Left ventricle myocardium superior (tissue), 1 donor: Measurements from ENCODE around the gene ZNF385B. TPM values are rescaled to one million over a fixed set of nuclear protein-coding genes. Genes with fewer than 3 reads are reported as not detected.

Source experiments
- ATAC-seq: fragments of 200-7000 bp; cut with Tn5 transposase; one replicate; pipeline ENCODE4 v1.9.1; 2020; ENCODE audit warnings: mild to moderate bottlenecking, moderate library complexity
- DNase-seq: peaks from one replicate; pipeline ENCODE4 v3.0.0-alpha.2; 2020
- intact Hi-C: fragments of 100-400 bp; cut with micrococcal nuclease; formaldehyde crosslinking; loops from one replicate; pipeline ENCODE4 v1.11.0; 2022
- total RNA-seq: library from RNA; stranded (reverse); fragmentation: NEBNext Ultra II Directional; extraction: Animal tissue kit (Norgen Biotek cat#: 25700); gene quantifications from one replicate; pipeline ENCODE4 v1.2.1, GENCODE V29; 2021
- donor health status: DM: no; HTN: yes; CAD: no; lungs with severe emphysema.

ZNF385B gene
- total RNA-seq, 1 donor from 2014 or later = 4.1 TPM

DNA sequence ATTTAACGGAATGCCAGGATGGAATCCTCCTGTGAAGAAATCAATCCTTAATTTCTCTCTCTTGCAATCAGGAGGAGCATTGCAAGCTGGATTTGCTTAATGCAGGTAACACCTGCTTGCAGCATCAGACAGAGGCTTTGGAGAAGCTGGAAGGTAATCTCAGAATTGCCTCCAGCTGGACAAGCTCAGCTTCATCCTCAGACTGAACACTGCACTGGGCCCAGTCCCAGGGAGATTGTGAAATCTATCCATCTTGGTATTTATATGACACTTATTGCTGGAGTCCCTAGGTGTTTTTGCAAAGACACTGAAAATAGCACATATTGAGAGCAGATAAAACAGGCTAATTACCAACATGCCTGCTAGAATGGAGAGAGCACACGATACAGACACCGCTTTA lies 417.4 kb downstream of the ZNF385B start:
- intact Hi-C loops = no loop called here
- ATAC-seq (peak; percentile 82), DNase-seq (no peak)

GRCh38 chr2:179443180-179443579 lies 418.2 kb downstream of the ZNF385B start:
- DNase-seq = peak; percentile 67
- ATAC-seq = peak; percentile 92
- intact Hi-C loops = no loop called here

DNA sequence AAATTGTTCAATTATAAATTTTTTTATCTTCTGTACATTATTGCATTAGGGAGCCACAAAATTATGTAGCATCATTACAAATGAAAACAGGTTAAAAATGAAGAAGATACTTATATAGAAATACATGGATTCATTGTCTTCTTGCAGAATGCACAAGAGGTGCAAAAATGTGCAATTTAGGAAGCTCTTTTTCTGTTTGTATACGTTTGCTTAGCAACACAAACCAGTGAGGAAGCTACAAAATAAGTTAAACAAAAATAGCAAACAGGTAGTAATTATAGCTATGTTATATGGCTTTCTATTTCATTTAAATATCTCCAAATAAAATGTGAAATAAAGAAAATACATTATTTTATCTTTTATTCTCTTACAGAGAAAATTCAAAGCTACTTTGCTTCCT lies 419.2 kb downstream of the ZNF385B start:
- DNase-seq (no peak), ATAC-seq (no peak)
- intact Hi-C loops = no loop called here

DNA sequence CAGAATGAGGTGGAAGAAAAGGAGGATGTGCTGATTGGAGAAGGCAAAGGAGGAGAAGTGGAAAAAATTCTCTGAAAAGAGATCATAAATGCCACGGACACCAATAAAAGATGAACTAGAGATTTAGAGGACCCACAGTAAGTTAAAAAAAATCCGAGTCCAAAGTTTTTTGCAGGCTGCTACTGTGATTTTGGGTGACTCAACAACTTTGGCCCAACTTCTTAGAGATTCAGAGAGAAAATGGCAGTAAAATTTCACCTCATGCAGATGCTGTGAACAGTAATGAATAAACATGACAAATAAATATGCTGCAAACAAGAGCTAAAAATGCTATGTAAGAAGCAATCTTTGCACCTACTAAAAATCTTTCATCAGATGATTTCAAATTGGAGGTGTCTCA lies 419.9 kb downstream of the ZNF385B start:
- no peak for ATAC-seq
- intact Hi-C loops = no loop called here

GRCh38 chr2:179440642-179441251 lies 420.7 kb downstream of the ZNF385B start:
- ATAC-seq (no peak), DNase-seq (no peak)
- intact Hi-C loops = no loop called here

More for the DNA sequence above, 419.9 kb downstream of the ZNF385B start:
- DNase-seq = no peak

- DNase-seq (no peak), ATAC-seq (no peak)
- intact Hi-C loops = no loop called here
Measured at GRCh38 chr2:179438654-179439053, 422.8 kb downstream of the ZNF385B start.

DNA sequence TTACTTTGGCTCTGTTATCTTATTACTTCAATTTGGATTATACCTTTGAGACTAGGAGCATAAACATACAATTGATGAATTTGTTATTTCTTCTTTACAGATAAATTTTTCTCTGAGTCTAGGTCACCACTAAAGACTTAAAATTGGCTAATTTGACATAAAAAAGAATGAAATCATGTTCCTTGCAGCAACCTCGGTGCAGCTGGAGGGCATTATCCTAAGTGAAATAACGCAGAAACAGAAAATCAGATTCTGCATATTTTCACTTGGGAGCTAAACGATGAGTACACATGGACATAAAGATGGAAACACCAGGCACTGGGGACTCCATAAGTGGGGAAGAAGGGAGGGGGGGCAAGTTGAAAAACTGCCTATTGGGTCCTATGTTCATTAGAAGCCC lies 424.0 kb downstream of the ZNF385B start:
- intact Hi-C loops = no loop called here
- no peak for DNase-seq
- ATAC-seq = no peak

- intact Hi-C loops = no loop called here
- no peak for DNase-seq
- ATAC-seq = no peak
Measured at GRCh38 chr2:179435566-179435965, 425.8 kb downstream of the ZNF385B start.

- intact Hi-C loops = no loop called here
- DNase-seq (no peak), ATAC-seq (no peak)
Measured at GRCh38 chr2:179435000-179435399, 426.4 kb downstream of the ZNF385B start.

GRCh38 chr2:179434357-179434756 lies 427.1 kb downstream of the ZNF385B start:
- ATAC-seq = no peak
- no peak for DNase-seq
- intact Hi-C loops = no loop called here

GRCh38 chr2:179432751-179433150 lies 428.7 kb downstream of the ZNF385B start:
- DNase-seq = no peak
- ATAC-seq = no peak
- intact Hi-C loops = no loop called here

GRCh38 chr2:179429597-179429996 lies 431.8 kb downstream of the ZNF385B start:
- no peak for ATAC-seq
- no peak for DNase-seq
- intact Hi-C loops = no loop called here

DNA sequence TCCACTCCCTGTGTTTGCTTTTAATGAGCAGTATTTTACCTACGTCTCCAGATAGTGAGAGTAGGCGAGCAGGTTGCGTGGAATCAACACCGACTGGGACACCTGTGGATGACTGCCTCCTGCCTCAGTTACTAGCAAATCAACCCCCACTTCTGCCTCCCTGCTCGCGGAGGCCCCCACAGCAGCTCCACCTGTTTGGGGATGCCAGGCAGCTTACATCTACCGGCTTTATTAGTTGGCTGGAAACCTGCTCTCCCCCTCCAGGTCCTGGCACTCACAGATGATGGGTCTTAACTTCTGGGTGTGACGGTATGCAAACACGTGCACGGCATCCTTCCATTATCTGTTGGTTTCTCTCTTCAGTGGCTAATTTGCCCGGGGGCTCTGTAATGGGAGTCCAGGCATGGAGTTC lies 432.3 kb downstream of the ZNF385B start:
- DNase-seq (no peak), ATAC-seq (no peak)
- intact Hi-C loops = no loop called here

DNA sequence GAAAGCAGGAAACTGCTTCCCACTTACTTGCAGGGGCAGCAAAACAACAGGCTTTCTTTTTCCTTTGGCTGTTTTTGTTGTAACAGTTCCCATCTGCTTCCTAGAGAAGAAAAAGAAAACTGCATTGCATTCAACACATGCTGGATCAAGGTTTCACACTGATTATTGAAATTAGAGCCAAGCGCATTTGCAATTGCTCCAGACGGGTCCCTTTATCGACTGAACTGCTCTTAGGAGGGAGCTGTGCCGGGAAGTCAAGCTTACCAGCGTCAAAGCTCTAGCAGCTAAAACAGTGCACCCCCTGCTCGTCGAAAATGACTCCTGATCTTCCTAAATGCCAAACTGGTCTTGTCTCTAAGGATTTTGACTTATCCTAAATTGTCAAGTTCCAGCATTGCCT lies 432.8 kb downstream of the ZNF385B start:
- intact Hi-C loops = no loop called here
- DNase-seq = no peak
- peak; percentile 61 for ATAC-seq

GRCh38 chr2:179427065-179427464 lies 434.3 kb downstream of the ZNF385B start:
- intact Hi-C loops = no loop called here
- DNase-seq = no peak
- ATAC-seq = no peak

GRCh38 chr2:179424571-179424970 lies 436.8 kb downstream of the ZNF385B start:
- intact Hi-C loops = loop anchor here (5.0 kb wide), 1 partner anchor 328 kb away; no protein-coding TSS in a partner anchor
- DNase-seq = no peak
- no peak for ATAC-seq

GRCh38 chr2:179422037-179422643 lies 439.3 kb downstream of the ZNF385B start:
- ATAC-seq = peak; percentile 60
- DNase-seq = peak; percentile 75
- intact Hi-C loops = loop anchor here (5.0 kb wide), 1 partner anchor 330 kb away; no protein-coding TSS in a partner anchor

DNA sequence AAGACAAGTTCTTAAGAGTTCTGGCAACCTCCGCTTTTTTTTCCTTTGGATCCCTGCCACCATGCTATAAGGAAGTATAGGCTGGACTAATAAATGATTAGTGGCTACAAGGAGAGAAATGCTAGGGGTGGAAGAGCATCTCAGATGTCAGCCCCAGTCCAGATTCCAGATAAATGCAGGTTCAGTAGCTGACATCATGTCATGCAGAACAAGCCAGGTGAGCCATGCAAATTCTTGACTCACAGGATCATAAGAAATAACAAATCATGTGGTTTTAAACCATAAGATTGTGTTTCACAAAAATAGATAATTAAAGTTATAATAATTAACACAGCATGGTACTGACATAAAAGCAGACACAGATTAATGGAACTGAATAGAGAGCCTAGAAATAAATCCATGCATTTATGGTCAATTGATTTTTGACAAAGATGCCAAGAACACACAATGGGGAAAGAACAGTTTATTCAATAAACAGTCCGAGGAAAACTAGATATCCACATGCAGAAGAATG lies 443.9 kb downstream of the ZNF385B start:
- ATAC-seq (no peak), DNase-seq (no peak)
- intact Hi-C loops = no loop called here

GRCh38 chr2:179412112-179412511 lies 449.3 kb downstream of the ZNF385B start:
- ATAC-seq (no peak), DNase-seq (no peak)
- intact Hi-C loops = no loop called here

DNA sequence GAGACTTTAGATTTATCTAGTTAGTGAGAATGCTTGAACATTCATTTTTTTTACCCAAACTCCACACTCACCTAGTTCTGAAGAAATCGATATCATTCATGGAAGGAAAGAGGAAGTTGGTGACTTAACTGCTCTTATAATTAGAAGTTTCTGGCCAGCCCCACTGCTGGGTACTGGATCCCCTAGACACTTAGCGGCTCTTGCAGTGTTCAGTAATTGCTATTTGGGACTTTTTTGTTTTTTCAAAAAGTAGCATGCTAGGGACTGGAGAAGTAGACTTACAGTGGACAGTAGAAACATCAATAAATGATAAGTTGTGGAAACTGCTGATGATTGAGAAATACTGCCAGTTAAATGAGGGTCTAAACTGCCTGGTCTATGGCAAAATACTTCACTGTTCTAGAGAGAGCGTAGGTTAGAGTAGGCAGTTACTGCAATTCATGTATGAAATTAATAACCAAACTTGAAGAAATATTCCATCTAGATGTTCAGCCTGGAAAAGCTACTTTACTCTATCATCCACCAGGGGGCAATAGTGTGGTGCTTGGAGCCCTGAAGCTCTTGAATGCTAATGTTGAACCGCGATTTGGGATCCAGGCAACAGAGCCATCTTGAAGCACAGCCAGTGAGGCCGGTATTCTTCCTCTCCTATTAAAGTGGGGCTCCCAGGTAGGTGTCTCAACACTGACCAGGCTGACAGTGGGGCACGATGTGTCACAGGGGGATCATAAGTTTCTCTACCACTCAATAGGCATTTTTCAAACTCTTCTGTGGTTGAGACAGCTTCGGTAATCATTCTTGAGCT lies 450.7 kb downstream of the ZNF385B start:
- DNase-seq (no peak), ATAC-seq (peak; percentile 51)
- intact Hi-C loops = no loop called here
